GM23338 (cell line): ENCODE measurements around the gene SF3A1. TPM values are rescaled to one million over a fixed set of nuclear protein-coding genes. Genes with fewer than 3 reads are reported as not detected.

Experiments used
- ATAC-seq: fragments of 200-7000 bp; cut with Tn5 transposase; 3 replicates; pipeline ENCODE4 v1.9.1; 2020
- DNase-seq: peaks from one replicate; pipeline ENCODE4 v3.0.0-alpha.2; 2015; ENCODE audit warnings: low spot score
- H2AFZ ChIP-seq: fragments of 200-600 bp; sonication (generic); 2 replicates; pipeline ENCODE4 v1.8.0; 2016; ENCODE audit warnings: antibody characterized with exemption, mild to moderate bottlenecking, moderate library complexity
- H3F3A ChIP-seq: fragments of 200-600 bp; sonication (generic); replicated peaks from 2 replicates; pipeline ENCODE4 v1.8.0; 2017; ENCODE audit warnings: antibody characterized with exemption, mixed run types, low read depth
- H3K27ac ChIP-seq: fragments of 200-600 bp; sonication (generic); 2 replicates; pipeline ENCODE4 v1.6.1; 2016; ENCODE audit warnings: low read depth
- H3K27me3 ChIP-seq: fragments of 200-600 bp; sonication (generic); 2 replicates; pipeline ENCODE4 v1.8.0; 2016; ENCODE audit warnings: mild to moderate bottlenecking, mixed run types, moderate library complexity; ENCODE audit not compliant: insufficient read depth
- H3K36me3 ChIP-seq: fragments of 200-600 bp; sonication (generic); 2 replicates; pipeline ENCODE4 v1.8.0; 2016; ENCODE audit warnings: mild to moderate bottlenecking; ENCODE audit not compliant: insufficient read depth
- H3K4me1 ChIP-seq: fragments of 200-600 bp; sonication (generic); 2 replicates; pipeline ENCODE4 v1.8.0; 2016; ENCODE audit warnings: mild to moderate bottlenecking, moderate library complexity; ENCODE audit not compliant: insufficient read depth
- H3K4me2 ChIP-seq: fragments of 200-600 bp; sonication (generic); 2 replicates; pipeline ENCODE4 v1.7.1; 2017; ENCODE audit warnings: mixed run types
- H3K4me3 ChIP-seq: fragments of 200-600 bp; sonication (generic); 2 replicates; pipeline ENCODE4 v1.6.1; 2016; ENCODE audit warnings: mixed run types
- H3K79me2 ChIP-seq: fragments of 200-600 bp; sonication (generic); replicated peaks from 2 replicates; pipeline ENCODE4 v1.8.0; 2017; ENCODE audit warnings: mild to moderate bottlenecking; ENCODE audit not compliant: insufficient read depth
- H3K9me2 ChIP-seq: fragments of 200-600 bp; sonication (generic); 2 replicates; pipeline ENCODE4 v1.8.0; 2017; ENCODE audit not compliant: insufficient read depth
- H4K20me1 ChIP-seq: fragments of 200-600 bp; sonication (generic); replicated peaks from 2 replicates; pipeline ENCODE4 v1.8.0; 2017; ENCODE audit warnings: mild to moderate bottlenecking; ENCODE audit not compliant: insufficient read depth
- H3K27ac Mint-ChIP-seq: 2 replicates; pipeline ENCODE4 v1.8.0; 2020; ENCODE audit warnings: inconsistent platforms, mild to moderate bottlenecking, moderate library complexity, mixed read lengths
- H3K27me3 Mint-ChIP-seq: 3 replicates; pipeline ENCODE4 v1.8.0; 2022; ENCODE audit warnings: low read depth, mild to moderate bottlenecking, moderate library complexity, mixed read lengths, inconsistent platforms; ENCODE audit not compliant: insufficient read depth, poor library complexity
- H3K36me3 Mint-ChIP-seq: 3 replicates; pipeline ENCODE4 v1.8.0; 2021; ENCODE audit warnings: low read depth, mild to moderate bottlenecking, inconsistent platforms, moderate library complexity, mixed read lengths
- H3K4me1 Mint-ChIP-seq: 3 replicates; pipeline ENCODE4 v1.8.0; 2020; ENCODE audit warnings: mild to moderate bottlenecking, inconsistent platforms, mixed read lengths
- H3K4me3 Mint-ChIP-seq: 3 replicates; pipeline ENCODE4 v1.8.0; 2021; ENCODE audit warnings: moderate library complexity, mild to moderate bottlenecking, inconsistent platforms, mixed read lengths
- H3K9me3 Mint-ChIP-seq: 3 replicates; pipeline ENCODE4 v1.8.0; 2020; ENCODE audit warnings: moderate library complexity, mild to moderate bottlenecking, inconsistent platforms, mixed read lengths
- CREB1 ChIP-seq: fragments of 250-450 bp; sonication (Bioruptor Pico); IDR thresholded peaks from 2 replicates; pipeline ENCODE4 v1.5.0; 2020; ENCODE audit warnings: low read depth, mild to moderate bottlenecking, moderate library complexity
- CTCF ChIP-seq, 2 experiments: fragments of 200-600 bp in 1 of 2; sonication (generic) in 1 of 2; conservative IDR thresholded peaks; 2 replicates each; pipeline versions ENCODE4 v1.5.1 to v1.6.1; 2016 to 2017; ENCODE audit warnings: antibody characterized with exemption in 2 of 2, low read depth in 2 of 2, mild to moderate bottlenecking in 2 of 2, moderate library complexity in 1 of 2
- ETS1 ChIP-seq: IDR thresholded peaks from 2 replicates; pipeline ENCODE4 v1.6.1; 2016; ENCODE audit warnings: antibody characterized with exemption
- EZH2 ChIP-seq: fragments of 200-600 bp; sonication (generic); IDR thresholded peaks from one replicate; pipeline ENCODE4 v1.8.0; 2017; ENCODE audit warnings: antibody characterized with exemption, mild to moderate bottlenecking, low read depth; ENCODE audit not compliant: unreplicated experiment
- EZH2phosphoT487 ChIP-seq: fragments of 200-600 bp; sonication (generic); IDR thresholded peaks from one replicate; pipeline ENCODE4 v1.8.1; 2018; ENCODE audit warnings: antibody characterized with exemption; ENCODE audit not compliant: unreplicated experiment
- JUNB ChIP-seq: IDR thresholded peaks from one replicate; pipeline ENCODE4 v1.6.1; 2016; ENCODE audit warnings: antibody characterized with exemption; ENCODE audit not compliant: unreplicated experiment
- NANOG ChIP-seq: IDR thresholded peaks from 2 replicates; pipeline ENCODE4 v1.6.1; 2016; ENCODE audit warnings: antibody characterized with exemption, borderline replicate concordance
- POLR2AphosphoS5 ChIP-seq: IDR thresholded peaks from 2 replicates; pipeline ENCODE4 v1.6.1; 2016; ENCODE audit warnings: antibody characterized with exemption, low read depth
- REST ChIP-seq: IDR thresholded peaks from one replicate; pipeline ENCODE4 v1.6.1; 2018; ENCODE audit warnings: antibody characterized with exemption; ENCODE audit not compliant: unreplicated experiment
- STAT1 ChIP-seq: IDR thresholded peaks from one replicate; pipeline ENCODE4 v1.6.1; 2016; ENCODE audit warnings: antibody characterized with exemption; ENCODE audit not compliant: unreplicated experiment
- ZNF114 ChIP-seq: fragments of 250-450 bp; sonication (Bioruptor Pico); IDR thresholded peaks from 2 replicates; pipeline ENCODE4 v1.5.0; 2020; ENCODE audit warnings: mild to moderate bottlenecking, moderate library complexity
- ZNF331 ChIP-seq: fragments of 250-450 bp; sonication (Bioruptor Pico); IDR thresholded peaks from 2 replicates; pipeline ENCODE4 v1.5.0; 2020; ENCODE audit warnings: low read depth, mild to moderate bottlenecking, moderate library complexity
- ZNF462 ChIP-seq: fragments of 250-450 bp; sonication (Bioruptor Pico); IDR thresholded peaks from 2 replicates; pipeline ENCODE4 v1.5.0; 2020; ENCODE audit warnings: mild to moderate bottlenecking, moderate library complexity
- polyA plus RNA-seq: library from polyadenylated mRNA; unstranded; fragments of >200 nt; fragmentation: Nextera tagmentation; extraction: Ambion mirVana; gene quantifications from 2 replicates; pipeline ENCODE4 v1.2.1, GENCODE V29; 2016
- total RNA-seq: library from RNA; depleted of rRNA; stranded (reverse); fragments of >200 nt; shearing (Covaris generic); gene quantifications from 2 replicates; pipeline ENCODE4 v1.2.3, GENCODE V29; 2014

Gene SF3A1
- total and polyA plus RNA-seq, 2 experiments from 2014 or later = 107 to 108 TPM

GRCh38 chr22:30294066-30294465 is 62.6 kb downstream of the SF3A1 start:
- no peak for TF ChIP-seq JUNB
- no peak for TF ChIP-seq REST
- no peak for TF ChIP-seq POLR2AphosphoS5
- no peak for TF ChIP-seq CREB1 (CRISPR knock-in tag)
- no peak for TF ChIP-seq ZNF331
- TF ChIP-seq EZH2phosphoT487 = no peak
- no peak for TF ChIP-seq STAT1
- no peak for TF ChIP-seq CTCF (conservative IDR thresholded peaks at IDR 0.05; ENCODE audit: low read depth in 2 of 2)
- TF ChIP-seq EZH2 = no peak
- TF ChIP-seq ZNF462 (CRISPR knock-in tag) = no peak
- no peak for TF ChIP-seq NANOG
- no peak for TF ChIP-seq ZNF114
- TF ChIP-seq ETS1 = no peak
- H3K4me1 Mint-ChIP-seq = peaks cover 17% of the 10 kb centered on the region; the same call in 2 of the 3 replicates
- H3K36me3 ChIP-seq = no peaks in the 10 kb centered on the region
- no peaks in the 10 kb centered on the region for H3F3A ChIP-seq
- peaks cover 8% of the 10 kb centered on the region; the same call in 1 of the 2 replicates for H3K4me1 ChIP-seq
- no peaks in the 10 kb centered on the region for H4K20me1 ChIP-seq
- H3K4me3 ChIP-seq = no peak overlapping the region
- no peak overlapping the region for H3K4me3 Mint-ChIP-seq
- H3K9me2 ChIP-seq = no peaks in the 10 kb centered on the region
- no peak overlapping the region for H3K27ac Mint-ChIP-seq
- peaks cover 14% of the 10 kb centered on the region for H3K27me3 Mint-ChIP-seq
- ATAC-seq = no peak
- no peak overlapping the region for H3K4me2 ChIP-seq
- H3K27me3 ChIP-seq = no peaks in the 10 kb centered on the region
- H3K79me2 ChIP-seq = no peaks in the 10 kb centered on the region
- H3K9me3 Mint-ChIP-seq = no peaks in the 10 kb centered on the region
- no peak overlapping the region for H2AFZ ChIP-seq
- DNase-seq = no peak
- H3K36me3 Mint-ChIP-seq = no peaks in the 10 kb centered on the region
- H3K27ac ChIP-seq = no peak overlapping the region
